K562 (cell line): Measurements from ENCODE around the gene PCDHGB7. TPM values are rescaled to one million over a fixed set of nuclear protein-coding genes. Genes with fewer than 3 reads are reported as not detected.
"Not testable (repeated sequence)": the region's sequence is repeated elsewhere in the genome, so short reads cannot be mapped to it uniquely, and the experiment has no call there.

ENCODE experiments used
- ATAC-seq: fragments of 200-7000 bp; cut with Tn5 transposase; 3 replicates; pipeline ENCODE4 v1.9.1; 2020; ENCODE audit warnings: moderate library complexity
- BruUV-seq: library from RNA; stranded (reverse); fragments of 400-500 nt; replicated peaks from 2 replicates; lab custom pipeline; 2021; lab: Mats Ljungman, UMichigan
- CTCF ChIA-PET: fragments of 300-600 bp; formaldehyde crosslinking; extraction: SDS; loops from one replicate; lab custom pipeline; 2021; ENCODE audit warnings: low intra/inter-chr PET ratio; lab: Yijun Ruan, JAX
- POLR2A ChIA-PET: fragments of 300-600, 350-650 bp; sonication (Branson Sonifier 250); formaldehyde crosslinking; extraction: SDS; loops from one replicate; lab custom pipeline; 2021; ENCODE audit warnings: antibody characterized with exemption, inconsistent platforms; lab: Yijun Ruan, JAX
- DNase-seq, 4 experiments: peaks; one replicate each; pipeline versions ENCODE4 v3.0.0 to v3.0.0-alpha.2; 2011 to 2018; ENCODE audit warnings: low spot score in 3 of 4, mixed read lengths in 3 of 4; ENCODE audit errors: extremely low read depth in 1 of 4
- FAIRE-seq: peaks from 2 replicates; lab custom pipeline; 2011; peaks lifted over from hg19 to GRCh38; lab: Jason Lieb, UNC
- H2AFZ ChIP-seq: 2 replicates; pipeline ENCODE4 v1.6.0; 2011; ENCODE audit warnings: low read depth, low read length, control low read depth, inconsistent platforms
- H3K27ac ChIP-seq: fragments of 200-600 bp; 3 replicates; pipeline ENCODE4 v1.8.0; 2011; ENCODE audit warnings: low read depth, mild to moderate bottlenecking, control low read depth, inconsistent platforms, low read length, moderate library complexity, mixed read lengths; ENCODE audit errors: extremely low read depth
- H3K27me3 ChIP-seq, 2 experiments: fragments of 300-600 bp in 1 of 2; 2 replicates in 1 of 2; 3 replicates in 1 of 2; pipeline versions ENCODE4 v1.6.0 to v1.8.0; 2011; ENCODE audit warnings: inconsistent platforms in 2 of 2, low read length in 2 of 2, mild to moderate bottlenecking in 1 of 2, mixed read lengths in 1 of 2, moderate library complexity in 1 of 2; ENCODE audit not compliant: control insufficient read depth in 2 of 2, insufficient read depth in 2 of 2
- H3K36me3 ChIP-seq: fragments of 300-600 bp; 3 replicates; pipeline ENCODE4 v1.8.0; 2011; ENCODE audit warnings: mild to moderate bottlenecking, low read length, inconsistent platforms; ENCODE audit not compliant: control insufficient read depth, insufficient read depth
- H3K4me1 ChIP-seq, 2 experiments: fragments of 200-600 bp in 1 of 2; replicated peaks in 1 of 2; 2 replicates in 1 of 2; 3 replicates in 1 of 2; pipeline versions ENCODE4 v1.5.1 to v1.8.0; 2011; ENCODE audit warnings: inconsistent platforms in 2 of 2, low read length in 2 of 2, mild to moderate bottlenecking in 1 of 2, mixed read lengths in 1 of 2, moderate library complexity in 1 of 2; ENCODE audit not compliant: control insufficient read depth in 2 of 2, insufficient read depth in 2 of 2
- H3K4me2 ChIP-seq: 2 replicates; pipeline ENCODE4 v1.6.1; 2011; ENCODE audit warnings: low read length, control low read depth, inconsistent platforms, mixed read lengths; ENCODE audit not compliant: insufficient read depth
- H3K4me3 ChIP-seq: fragments of 200-600 bp; sonication (generic), shearing (Covaris generic); 2 replicates; pipeline ENCODE4 v1.5.1; 2016; ENCODE audit warnings: control low read depth, inconsistent platforms
- H3K79me2 ChIP-seq: fragments of 200-600 bp; 3 replicates; pipeline ENCODE4 v1.8.0; 2011; ENCODE audit warnings: low read length, inconsistent platforms; ENCODE audit not compliant: control insufficient read depth, insufficient read depth
- H3K9ac ChIP-seq, 2 experiments: 2 replicates each; pipeline versions ENCODE4 v1.6.0 to v1.6.1; 2011; ENCODE audit warnings: low read depth in 2 of 2, low read length in 2 of 2, control low read depth in 1 of 2, inconsistent platforms in 1 of 2, mild to moderate bottlenecking in 1 of 2, mixed read lengths in 1 of 2; ENCODE audit not compliant: insufficient read depth in 1 of 2
- H3K9me1 ChIP-seq: one replicate; pipeline ENCODE4 v1.6.0; 2011; ENCODE audit warnings: inconsistent platforms, mild to moderate bottlenecking, low read length, moderate library complexity; ENCODE audit not compliant: control insufficient read depth, insufficient read depth
- H3K9me3 ChIP-seq: replicated peaks from 2 replicates; pipeline ENCODE4 v1.5.1; 2011; ENCODE audit warnings: low read depth, low read length, inconsistent platforms; ENCODE audit not compliant: control insufficient read depth, insufficient read depth
- H4K20me1 ChIP-seq: replicated peaks from 2 replicates; pipeline ENCODE4 v1.6.1; 2011; ENCODE audit warnings: low read length, inconsistent platforms, mixed read lengths; ENCODE audit not compliant: control insufficient read depth, insufficient read depth
- NRF1 ChIP-seq, 2 experiments: fragments of 450-650 bp; IDR thresholded peaks in 1 of 2; conservative IDR thresholded peaks in 1 of 2; 2 replicates each; pipeline ENCODE4 v1.6.1; 2014; ENCODE audit warnings: mild to moderate bottlenecking in 2 of 2
- POLR3G ChIP-seq: IDR thresholded peaks from 2 replicates; pipeline ENCODE4 v1.6.1; 2011; ENCODE audit not compliant: insufficient read length, insufficient replicate concordance; ENCODE audit errors: extremely low read depth
- RAD21 ChIP-seq, 2 experiments: fragments of 250-450 bp in 1 of 2; fragments of 450-650 bp in 1 of 2; sonication (Bioruptor Pico) in 1 of 2; formaldehyde crosslinking in 1 of 2; IDR thresholded peaks in 1 of 2; conservative IDR thresholded peaks in 1 of 2; 2 replicates each; pipeline versions ENCODE4 v1.4.0 to v1.8.0; 2020 to 2022; ENCODE audit warnings: mild to moderate bottlenecking in 2 of 2, moderate library complexity in 1 of 2
- WGBS: fragments of 100-300 bp; shearing (Covaris generic); methylation state at CpG from one replicate; pipeline ENCODE4 v1.1.6; 2016; ENCODE audit warnings: low coverage, mixed read lengths; ENCODE audit not compliant: insufficient coverage; ENCODE audit errors: missing lambda C conversion rate; 5-methylcytosine and 5-hydroxymethylcytosine counted together
- in situ Hi-C: fragments of 300-500 bp; cut with MboI; formaldehyde crosslinking; loops from 4 replicates; pipeline ENCODE4 v1.15.0; 2018; ENCODE audit warnings: inconsistent platforms, mixed read lengths
- intact Hi-C: fragments of 100-400 bp; cut with micrococcal nuclease; formaldehyde crosslinking; loops from 2 replicates; pipeline ENCODE4 v1.14.2; 2022
- polyA plus RNA-seq, 8 experiments: library from polyadenylated mRNA; depleted of rRNA in 4 of 8; stranded (reverse) in 5 of 8; unstranded in 3 of 8; fragments of >200 nt; fragmentation: Nextera tagmentation in 2 of 8; fragmentation: Illumina TruSeq in 1 of 8; extraction: Ambion mirVana in 2 of 8; extraction: Trizol in 1 of 8; gene quantifications; 2 replicates each; pipeline versions ENCODE4 v1.2.1 to v1.2.3, GENCODE V29; 2011 to 2014; ENCODE audit warnings: inconsistent platforms in 1 of 8, missing spikeins in 1 of 8
- total RNA-seq, 7 experiments: library from RNA; depleted of rRNA in 6 of 7; stranded (reverse); fragments of >200 nt in 6 of 7; fragmentation: Illumina TruSeq in 2 of 7; extraction: Trizol in 2 of 7; gene quantifications; 2 replicates each; pipeline versions ENCODE4 v1.2.1 to v1.2.3, GENCODE V29; 2011 to 2021; ENCODE audit warnings: low replicate concordance in 1 of 7
- TF ChIP-seq, protein P1 (sequence below), 3 experiments: IDR thresholded peaks in 2 of 3; conservative IDR thresholded peaks in 1 of 3; 2 replicates each; pipeline ENCODE4 v1.5.1; 2011 to 2012; ENCODE audit warnings: low read length in 3 of 3, mild to moderate bottlenecking in 3 of 3, control low read depth in 2 of 3, improper control_type of control experiment in 1 of 3, inconsistent platforms in 1 of 3, low read depth in 1 of 3, mixed read lengths in 1 of 3, moderate library complexity in 1 of 3; ENCODE audit not compliant: insufficient read depth in 2 of 3
- TF ChIP-seq, protein P2 (sequence below): sonication (generic); formaldehyde crosslinking; IDR thresholded peaks from 2 replicates; pipeline ENCODE4 v1.8.1; 2023; ENCODE audit warnings: mild to moderate bottlenecking, missing genetic modification reagents

PCDHGB7 gene
- total and polyA plus RNA-seq, 9 of the 15 experiments (the other 6 are each of a cell fraction or from before 2014, with no cell fraction given), result 0.09 TPM; not detected in 8

DNA sequence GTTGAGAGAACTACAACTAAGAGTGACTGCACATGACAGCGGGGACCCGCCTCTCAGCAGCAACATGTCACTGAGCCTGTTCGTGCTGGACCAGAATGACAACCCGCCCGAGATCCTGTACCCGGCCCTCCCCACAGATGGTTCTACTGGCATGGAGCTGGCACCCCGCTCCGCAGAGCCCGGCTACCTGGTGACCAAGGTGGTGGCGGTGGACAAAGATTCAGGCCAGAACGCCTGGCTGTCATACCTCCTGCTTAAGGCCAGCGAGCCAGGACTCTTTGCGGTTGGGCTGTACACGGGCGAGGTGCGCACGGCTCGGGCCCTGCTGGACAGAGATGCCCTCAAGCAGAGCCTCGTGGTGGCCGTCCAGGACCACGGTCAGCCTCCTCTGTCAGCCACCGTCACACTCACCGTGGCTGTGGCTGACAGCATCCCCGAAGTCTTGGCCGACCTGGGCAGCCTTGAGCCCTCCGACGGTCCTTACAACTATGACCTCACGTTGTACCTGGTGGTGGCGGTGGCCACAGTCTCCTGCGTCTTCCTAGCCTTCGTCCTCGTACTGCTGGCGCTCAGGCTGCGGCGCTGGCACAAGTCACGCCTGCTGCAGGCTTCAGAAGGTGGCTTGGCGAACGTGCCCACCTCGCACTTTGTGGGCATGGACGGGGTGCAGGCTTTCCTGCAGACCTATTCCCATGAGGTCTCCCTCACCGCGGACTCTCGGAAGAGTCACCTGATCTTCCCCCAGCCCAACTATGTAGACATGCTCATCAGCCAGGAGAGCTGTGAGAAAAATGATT, 32.8 kb upstream of the PCDHGB7 start (continued):
- no peak for TF ChIP-seq POLR3G

DNA sequence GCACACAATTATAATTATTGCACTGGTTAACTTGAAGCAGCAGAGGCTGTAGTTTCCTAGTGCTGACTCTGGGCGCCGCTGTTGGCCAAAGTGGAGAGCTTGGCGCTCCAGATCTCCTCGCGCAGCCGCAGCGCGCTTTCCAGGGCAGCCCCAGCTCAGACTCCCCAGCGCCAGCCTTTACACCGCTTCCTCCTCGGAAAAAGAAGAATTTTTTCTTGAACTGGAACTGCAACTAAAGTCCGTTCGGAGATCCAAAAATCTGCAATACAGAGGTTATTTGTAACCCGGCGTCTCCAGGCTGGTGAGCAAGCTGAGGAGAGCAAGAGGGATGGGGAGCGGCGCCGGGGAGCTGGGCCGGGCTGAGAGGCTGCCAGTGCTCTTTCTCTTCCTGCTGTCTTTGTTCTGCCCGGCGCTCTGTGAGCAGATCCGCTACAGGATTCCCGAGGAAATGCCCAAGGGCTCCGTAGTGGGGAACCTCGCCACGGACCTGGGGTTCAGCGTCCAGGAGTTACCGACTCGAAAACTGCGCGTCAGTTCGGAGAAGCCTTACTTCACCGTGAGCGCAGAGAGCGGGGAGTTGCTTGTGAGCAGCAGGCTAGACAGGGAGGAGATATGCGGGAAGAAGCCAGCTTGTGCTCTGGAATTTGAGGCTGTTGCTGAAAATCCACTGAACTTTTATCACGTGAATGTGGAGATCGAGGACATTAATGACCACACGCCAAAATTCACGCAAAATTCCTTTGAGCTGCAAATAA, 29.7 kb upstream of the PCDHGB7 start, which contains the start of gene PCDHGB4:
TSS of gene PCDHGB4 (plus strand) at position 142 of the 755 bp plus-strand sequence. CDS start at position 329, 187 bp downstream.
- peaks cover 0 to 12% of the 10 kb centered on the region in 2 experiments; a peak in 2 of 5 replicates for H3K4me1 ChIP-seq
- CTCF ChIA-PET, H3K36me3 ChIP-seq, H3K9me3 ChIP-seq, POLR2A ChIA-PET, H3K4me2 ChIP-seq, H3K27ac ChIP-seq, H3K4me3 ChIP-seq, BruUV-seq, H3K79me2 ChIP-seq, H3K9me1 ChIP-seq, H2AFZ ChIP-seq, intact Hi-C loops, H3K9ac ChIP-seq, in situ Hi-C loops, H4K20me1 ChIP-seq: not testable (repeated sequence)
- FAIRE-seq (peak; percentile 66), DNase-seq (peak in 1 of 4 experiments; percentile 12), ATAC-seq (peak; percentile 81)
- WGBS, result 16% methylated on average over 15 of the region's 40 CpGs
- peaks cover 6 to 35% of the 10 kb centered on the region in 2 experiments; a peak in 4 of 5 replicates for H3K27me3 ChIP-seq
- TF ChIP-seq, protein P1, sequence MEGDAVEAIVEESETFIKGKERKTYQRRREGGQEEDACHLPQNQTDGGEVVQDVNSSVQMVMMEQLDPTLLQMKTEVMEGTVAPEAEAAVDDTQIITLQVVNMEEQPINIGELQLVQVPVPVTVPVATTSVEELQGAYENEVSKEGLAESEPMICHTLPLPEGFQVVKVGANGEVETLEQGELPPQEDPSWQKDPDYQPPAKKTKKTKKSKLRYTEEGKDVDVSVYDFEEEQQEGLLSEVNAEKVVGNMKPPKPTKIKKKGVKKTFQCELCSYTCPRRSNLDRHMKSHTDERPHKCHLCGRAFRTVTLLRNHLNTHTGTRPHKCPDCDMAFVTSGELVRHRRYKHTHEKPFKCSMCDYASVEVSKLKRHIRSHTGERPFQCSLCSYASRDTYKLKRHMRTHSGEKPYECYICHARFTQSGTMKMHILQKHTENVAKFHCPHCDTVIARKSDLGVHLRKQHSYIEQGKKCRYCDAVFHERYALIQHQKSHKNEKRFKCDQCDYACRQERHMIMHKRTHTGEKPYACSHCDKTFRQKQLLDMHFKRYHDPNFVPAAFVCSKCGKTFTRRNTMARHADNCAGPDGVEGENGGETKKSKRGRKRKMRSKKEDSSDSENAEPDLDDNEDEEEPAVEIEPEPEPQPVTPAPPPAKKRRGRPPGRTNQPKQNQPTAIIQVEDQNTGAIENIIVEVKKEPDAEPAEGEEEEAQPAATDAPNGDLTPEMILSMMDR (IDR thresholded peaks at IDR 0.05 in 2 of 3, conservative IDR thresholded peaks at IDR 0.05 in 1 of 3; ENCODE audit: insufficient read depth in 2 of 3, low read depth in 1 of 3, low read length in 3 of 3), result peak; percentile 22 to 47 (median 42); a peak in 2 of 6 replicates
- TF ChIP-seq NRF1 (conservative IDR thresholded peaks at IDR 0.05 in 1 of 2, IDR thresholded peaks at IDR 0.05 in 1 of 2), result peak; percentile 78 to 81
- TF ChIP-seq, protein P2, sequence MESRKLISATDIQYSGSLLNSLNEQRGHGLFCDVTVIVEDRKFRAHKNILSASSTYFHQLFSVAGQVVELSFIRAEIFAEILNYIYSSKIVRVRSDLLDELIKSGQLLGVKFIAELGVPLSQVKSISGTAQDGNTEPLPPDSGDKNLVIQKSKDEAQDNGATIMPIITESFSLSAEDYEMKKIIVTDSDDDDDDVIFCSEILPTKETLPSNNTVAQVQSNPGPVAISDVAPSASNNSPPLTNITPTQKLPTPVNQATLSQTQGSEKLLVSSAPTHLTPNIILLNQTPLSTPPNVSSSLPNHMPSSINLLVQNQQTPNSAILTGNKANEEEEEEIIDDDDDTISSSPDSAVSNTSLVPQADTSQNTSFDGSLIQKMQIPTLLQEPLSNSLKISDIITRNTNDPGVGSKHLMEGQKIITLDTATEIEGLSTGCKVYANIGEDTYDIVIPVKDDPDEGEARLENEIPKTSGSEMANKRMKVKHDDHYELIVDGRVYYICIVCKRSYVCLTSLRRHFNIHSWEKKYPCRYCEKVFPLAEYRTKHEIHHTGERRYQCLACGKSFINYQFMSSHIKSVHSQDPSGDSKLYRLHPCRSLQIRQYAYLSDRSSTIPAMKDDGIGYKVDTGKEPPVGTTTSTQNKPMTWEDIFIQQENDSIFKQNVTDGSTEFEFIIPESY, result peak; percentile 39; the same call in 1 of the 2 replicates
- TF ChIP-seq RAD21 (CRISPR knock-in tag; conservative IDR thresholded peaks at IDR 0.05 in 1 of 2, IDR thresholded peaks at IDR 0.05 in 1 of 2), result peak in 1 of 2 experiments; percentile 31; a peak in 1 of 4 replicates
